GM21737 (cell line): ENCODE results near the gene CTDSPL.

Source experiments
- ATAC-seq: cut with Tn5 transposase; IDR thresholded peaks from one replicate; pipeline ENCODE4 v1.9.1; 2021; ENCODE audit warnings: mild to moderate bottlenecking, moderate library complexity; ENCODE audit not compliant: unreplicated experiment

The CTDSPL gene

DNA sequence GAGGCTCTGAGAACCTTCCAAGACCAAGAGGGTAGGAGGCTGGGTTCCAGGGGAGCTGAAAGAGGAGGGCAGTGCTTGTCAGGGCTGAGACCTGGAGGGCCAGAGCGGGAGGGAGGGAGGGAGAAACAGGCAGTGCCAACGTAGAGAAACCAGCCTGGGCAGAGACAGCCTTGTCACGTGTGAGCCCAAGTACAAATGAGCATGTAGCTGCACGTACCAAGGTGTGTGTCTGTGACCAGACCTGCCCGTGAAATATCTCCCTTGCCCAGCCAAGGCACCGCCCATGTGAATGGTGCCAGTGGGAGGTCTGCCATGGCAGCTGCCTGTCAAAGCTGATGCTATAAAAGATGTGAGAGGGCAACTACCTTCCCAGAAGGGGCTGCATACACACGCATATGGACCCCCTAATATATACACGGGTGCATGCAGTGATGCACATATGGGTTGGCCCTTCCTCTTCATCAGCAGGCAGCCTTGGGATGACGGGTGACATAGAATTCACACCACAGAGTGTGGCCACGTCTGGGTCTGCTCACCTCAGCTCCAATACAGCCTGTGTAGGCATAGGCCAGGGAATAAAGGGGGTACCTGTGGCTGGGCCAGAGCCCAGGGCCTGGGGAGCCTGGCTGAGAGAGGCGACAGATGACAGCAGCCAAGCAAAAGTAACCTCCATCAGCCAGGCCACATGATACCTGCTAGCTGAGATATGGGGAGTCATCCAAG lies 7.8 kb upstream of the CTDSPL start:
- ATAC-seq, result no peak

GRCh38 chr3:37855363-37855970 lies 6.2 kb upstream of the CTDSPL start:
- no peak for ATAC-seq

GRCh38 chr3:37856381-37856780 lies 5.3 kb upstream of the CTDSPL start:
- no peak for ATAC-seq

GRCh38 chr3:37858742-37859141 lies 2.9 kb upstream of the CTDSPL start:
- no peak for ATAC-seq

- no peak for ATAC-seq
These were observed 2.3 kb upstream of the CTDSPL start for GRCh38 chr3:37859354-37859753.

GRCh38 chr3:37859908-37860199 lies 1.8 kb upstream of the CTDSPL start:
- ATAC-seq, result no peak

GRCh38 chr3:37862219-37862902 lies 681 bp downstream of the CTDSPL start:
- no peak for ATAC-seq

DNA sequence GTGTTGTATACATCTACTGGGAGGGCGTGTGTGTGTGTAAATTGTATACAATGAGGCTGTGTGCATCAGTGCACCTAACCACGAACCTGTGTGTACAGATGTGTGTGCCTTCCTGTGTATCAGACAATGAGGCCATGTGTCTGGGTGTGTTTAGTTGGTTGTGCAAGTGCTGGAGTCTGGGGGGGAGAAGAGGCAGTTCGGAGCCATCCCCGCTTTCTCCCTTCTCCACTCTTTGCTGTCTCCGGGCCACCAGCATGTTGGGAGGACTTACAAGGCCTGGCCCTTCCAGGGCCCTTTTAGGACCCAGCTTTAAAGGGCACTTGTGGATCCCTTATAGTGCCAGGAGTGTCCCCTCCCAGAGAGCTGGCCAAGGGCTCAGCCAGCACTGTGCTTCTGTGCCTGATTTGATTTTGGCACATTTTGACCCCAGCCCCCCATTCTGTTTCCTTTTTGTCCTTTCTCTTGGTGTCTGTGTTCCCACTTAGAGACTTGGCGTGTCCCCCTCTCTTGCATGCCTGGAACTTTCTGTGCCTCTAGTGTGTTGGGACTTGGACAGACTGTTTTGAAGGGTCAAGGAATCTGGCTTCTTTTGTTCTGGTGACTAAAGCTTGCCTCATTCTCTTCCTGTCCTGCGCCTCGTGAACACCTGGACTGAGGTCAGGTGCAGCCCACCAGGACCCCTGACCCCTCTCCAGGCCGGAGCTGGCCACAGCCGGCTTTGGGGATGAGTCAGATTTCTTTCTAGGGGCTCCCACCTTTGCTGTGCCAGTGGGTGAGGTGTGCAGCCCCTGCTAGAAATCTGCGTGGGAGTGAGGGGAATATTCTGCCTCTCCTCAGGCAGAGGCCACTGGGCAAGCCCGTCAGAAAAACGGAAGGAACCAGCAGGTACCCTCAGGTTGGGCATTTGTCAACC lies 1.5 kb downstream of the CTDSPL start:
- ATAC-seq, result no peak

GRCh38 chr3:37863949-37864822 lies 2.5 kb downstream of the CTDSPL start:
- no peak for ATAC-seq

DNA sequence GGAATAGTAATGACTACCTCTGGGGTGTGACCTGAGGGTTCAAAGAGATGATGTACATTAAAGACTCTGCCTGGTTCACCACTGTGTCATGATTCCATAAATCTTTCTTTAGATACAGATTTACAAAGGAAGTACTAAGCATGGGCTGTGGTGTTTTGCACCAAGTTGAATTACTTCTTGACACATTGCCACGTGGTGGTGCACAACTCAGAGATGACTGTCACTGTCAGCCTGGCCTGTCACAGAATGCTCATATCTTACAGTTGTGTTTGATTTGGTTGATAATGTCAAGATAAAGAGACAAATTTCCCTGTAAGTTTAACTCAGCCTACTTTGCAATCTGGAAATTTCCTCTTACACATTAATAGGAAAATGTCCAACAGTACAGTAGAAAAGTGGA lies 3.2 kb downstream of the CTDSPL start:
- ATAC-seq, result no peak

- no peak for ATAC-seq
These were observed 5.5 kb downstream of the CTDSPL start for GRCh38 chr3:37867144-37867543.

- no peak for ATAC-seq
These were observed 10.2 kb downstream of the CTDSPL start for GRCh38 chr3:37871858-37872257.

DNA sequence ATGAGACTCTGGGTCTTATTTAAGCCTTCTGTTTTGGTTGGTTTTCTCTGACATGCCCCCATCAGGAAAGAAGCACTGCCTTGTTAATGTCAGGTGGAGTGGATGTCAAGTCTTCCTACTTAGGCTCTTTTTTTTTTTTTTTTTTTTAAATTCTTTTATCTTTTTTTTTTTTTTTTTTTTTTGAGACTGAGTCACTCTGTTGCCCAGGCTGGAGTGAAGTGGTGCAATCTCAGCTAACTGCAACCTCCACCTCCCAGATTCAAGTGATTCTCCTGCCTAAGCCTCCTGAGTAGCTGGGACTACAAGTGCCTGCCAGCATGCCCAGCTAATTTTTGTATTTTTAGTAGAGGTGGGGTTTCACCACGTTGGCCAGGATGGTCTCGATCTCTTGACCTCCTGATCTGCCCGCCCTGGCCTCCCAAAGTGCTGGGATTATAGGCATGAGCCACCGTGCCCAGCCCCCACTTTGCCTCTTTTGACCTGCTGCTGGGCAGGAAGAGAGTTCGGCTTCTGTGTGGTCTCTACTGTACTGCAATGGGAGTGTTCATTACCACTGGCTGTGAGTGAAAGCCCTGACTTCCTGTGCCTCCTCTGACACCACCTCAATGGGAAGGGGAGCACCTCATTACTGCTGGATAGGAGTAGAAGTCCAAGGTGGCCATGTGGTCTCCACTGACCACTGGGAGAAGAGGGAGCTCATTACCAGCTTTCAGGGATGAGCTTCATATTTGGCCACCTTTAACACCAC lies 10.9 kb downstream of the CTDSPL start:
- no peak for ATAC-seq

DNA sequence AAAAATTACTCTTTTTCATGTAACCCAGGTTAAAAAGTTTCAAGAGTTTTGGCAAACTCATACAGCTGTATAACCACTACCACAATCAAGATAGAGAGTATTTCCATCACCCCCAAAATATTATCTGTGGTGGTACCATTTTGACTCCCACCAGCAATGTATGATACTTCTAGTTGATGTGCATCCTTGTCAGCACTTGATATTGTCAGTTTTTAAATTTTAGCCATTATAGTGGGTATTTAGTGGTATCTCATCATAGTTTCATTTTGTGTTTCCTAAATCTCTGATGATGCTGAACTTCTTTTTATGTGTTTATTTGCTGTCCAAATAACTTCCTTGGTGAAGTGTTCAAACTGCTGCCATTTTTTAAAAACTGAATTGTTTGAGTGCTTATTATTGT lies 14.6 kb downstream of the CTDSPL start:
- ATAC-seq, result no peak

DNA sequence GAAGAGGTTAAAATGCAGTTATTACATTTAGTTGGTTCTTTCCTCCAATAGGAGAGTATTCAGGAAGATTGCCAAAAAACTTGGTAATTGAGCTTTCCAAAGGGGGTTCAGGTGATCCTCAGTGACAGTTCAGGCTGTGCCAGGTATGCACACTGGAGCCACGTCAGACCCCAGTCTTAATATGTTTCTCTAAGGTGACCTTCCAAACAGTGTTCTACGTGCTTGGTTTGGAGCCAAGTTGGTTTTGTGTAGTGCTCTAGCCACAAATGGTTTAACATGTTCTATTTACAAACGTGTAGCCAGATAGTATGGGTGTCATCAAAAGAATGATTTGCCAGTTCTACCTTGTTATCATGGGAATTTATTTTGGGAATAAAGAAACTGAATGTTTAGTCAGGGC lies 21.0 kb downstream of the CTDSPL start:
- ATAC-seq, result no peak

DNA sequence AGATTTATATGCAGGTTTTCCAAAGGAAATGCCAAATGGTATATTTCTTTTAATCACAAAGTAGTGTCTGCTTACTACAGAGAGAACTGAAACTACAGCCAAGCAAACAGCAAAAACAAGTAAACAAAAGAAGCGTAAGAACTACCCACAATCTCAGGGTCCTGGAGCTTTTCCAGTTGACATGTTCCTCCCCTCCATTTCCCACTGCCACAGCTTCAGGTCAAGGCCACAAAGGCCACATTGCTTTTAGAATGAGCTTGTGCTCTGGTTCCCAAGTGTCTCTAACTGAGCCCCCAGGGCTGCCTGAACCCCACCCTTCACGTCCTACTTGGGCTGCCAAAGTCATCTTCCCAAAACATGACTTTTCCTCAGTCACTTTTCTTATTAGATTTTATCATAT lies 24.1 kb downstream of the CTDSPL start:
- ATAC-seq, result no peak

DNA sequence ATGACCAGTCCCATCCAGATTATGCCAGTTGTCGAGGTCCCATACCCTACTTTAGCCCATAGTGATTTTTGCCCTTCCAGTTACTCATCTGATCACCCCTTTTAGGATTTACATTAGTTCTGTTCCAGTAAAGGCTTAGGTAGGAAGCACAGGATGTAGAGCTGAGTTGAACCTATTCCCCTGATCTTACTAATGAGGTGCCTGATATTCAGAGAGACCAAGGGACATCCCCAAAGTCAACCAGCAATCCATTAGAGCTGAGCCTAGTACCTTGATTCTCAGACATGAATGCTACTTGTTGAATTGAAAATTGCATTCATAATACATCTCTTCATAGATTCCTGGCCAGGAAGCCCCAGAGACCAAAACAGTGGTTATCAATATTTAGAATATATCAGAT lies 24.7 kb downstream of the CTDSPL start:
- ATAC-seq, result no peak

DNA sequence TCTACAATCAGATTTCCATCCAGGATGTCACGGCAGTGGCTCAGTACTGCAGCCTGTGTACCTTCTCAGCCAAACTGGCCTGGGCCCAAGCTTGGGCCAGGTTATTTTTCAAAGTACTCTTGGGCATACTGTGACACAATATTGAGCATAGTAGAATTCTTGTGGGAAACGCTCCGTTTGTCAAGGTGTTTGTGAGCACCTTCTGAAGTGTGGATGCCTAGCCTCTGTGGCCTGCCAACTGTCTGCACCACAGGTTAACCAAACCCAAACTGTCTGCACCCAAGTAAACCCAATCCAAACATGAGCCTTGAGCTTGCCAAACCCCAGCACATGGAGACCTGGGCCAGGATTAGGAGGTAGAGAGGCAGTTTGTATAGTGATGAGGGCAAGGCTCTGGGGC lies 25.4 kb downstream of the CTDSPL start:
- ATAC-seq, result no peak

DNA sequence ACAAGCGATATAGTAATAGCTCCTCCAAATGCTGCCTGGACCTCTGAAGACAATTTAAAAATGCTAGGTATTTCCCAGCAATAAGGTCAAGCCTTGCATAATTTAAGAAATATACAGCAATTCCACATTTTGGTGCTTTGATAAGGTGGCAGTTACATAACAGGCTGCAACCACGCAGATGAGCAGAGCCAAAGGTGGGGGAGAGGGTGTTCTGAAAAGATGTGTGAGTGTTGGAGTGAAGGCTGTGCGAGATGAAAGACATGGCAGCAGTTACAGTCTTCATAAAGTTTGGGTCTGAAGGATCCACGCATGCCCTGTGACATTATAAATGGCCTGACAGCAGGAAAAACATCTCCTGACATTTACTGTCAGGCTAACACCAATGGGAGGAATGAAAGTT lies 26.1 kb downstream of the CTDSPL start:
- no peak for ATAC-seq

GRCh38 chr3:37888421-37888820 lies 26.7 kb downstream of the CTDSPL start:
- no peak for ATAC-seq
